ENCODE results near the gene LTB.
"Not testable (repeated sequence)": the region's sequence is repeated elsewhere in the genome, so short reads cannot be mapped to it uniquely, and the experiment has no call there.

LTB gene

DNA sequence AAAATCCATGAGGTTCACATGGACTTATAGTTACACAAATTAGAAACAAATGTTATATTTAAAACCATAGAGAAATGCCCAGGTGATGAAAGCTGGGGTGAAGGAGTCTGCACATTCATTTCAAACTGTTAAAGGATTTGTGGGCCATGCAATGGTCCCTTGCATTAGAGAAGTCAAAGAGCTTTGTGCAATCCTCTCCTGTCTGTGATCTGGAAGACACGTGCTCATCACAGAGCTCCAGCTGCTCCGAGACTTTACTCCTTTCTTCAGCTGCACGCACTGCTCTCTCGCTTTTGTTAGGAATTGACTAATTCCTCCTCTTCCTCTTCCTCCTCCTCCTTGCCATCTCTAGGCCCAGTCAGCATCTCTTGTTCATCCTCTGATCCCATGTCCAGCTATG is 28.7 kb upstream of the LTB start:
- no peak for DNase-seq
- in situ Hi-C loops (cut with HindIII; ENCODE audit: low pct_ligation_motif_present, low pct_unique_long_range_greater_than_20kb, low sequenced_read_pairs): no loop called here

DNA sequence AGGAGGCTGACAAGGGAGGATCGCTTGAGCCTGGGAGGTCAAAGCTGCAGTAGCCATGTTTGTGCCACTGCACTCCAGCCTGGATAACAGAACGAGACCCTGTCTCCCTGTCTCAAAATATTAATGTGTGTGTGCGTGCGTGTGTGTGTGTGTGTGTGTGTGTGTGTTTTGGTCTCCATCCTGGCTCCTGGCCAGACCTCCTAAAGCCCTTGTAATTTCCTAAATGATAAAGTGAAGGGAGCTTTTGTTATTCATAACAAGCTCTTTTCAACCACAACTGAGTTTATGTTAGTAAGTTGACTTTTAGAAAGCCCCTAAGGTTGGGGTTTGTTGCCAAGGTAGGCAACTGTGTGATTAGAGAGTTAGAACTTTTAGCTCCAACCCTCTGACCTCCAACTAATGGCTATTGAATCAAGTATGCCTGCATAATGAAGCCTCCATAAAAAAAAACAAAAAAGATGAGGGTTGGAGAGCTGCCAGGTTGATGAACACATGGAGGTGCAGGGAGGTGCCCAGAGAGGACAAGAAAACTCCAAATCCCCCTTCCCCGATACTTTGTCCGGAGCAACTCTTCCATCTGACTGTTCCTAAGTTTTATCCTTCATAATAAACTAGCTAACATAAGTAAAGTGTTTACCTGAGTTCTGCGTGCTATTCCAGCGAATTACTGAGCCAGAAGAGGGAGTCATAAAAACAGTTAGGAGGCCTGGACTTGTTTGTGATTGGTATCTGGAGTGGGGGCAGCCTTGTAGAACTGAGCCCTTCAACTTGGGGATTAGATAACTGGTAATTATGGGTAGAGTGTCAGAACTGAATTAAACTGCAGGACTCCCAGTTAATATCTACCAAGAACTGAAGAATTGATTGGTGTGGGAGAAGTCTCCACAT is 27.5 kb upstream of the LTB start:
- no peak for DNase-seq
- in situ Hi-C loops (cut with HindIII; ENCODE audit: low pct_ligation_motif_present, low pct_unique_long_range_greater_than_20kb, low sequenced_read_pairs): no loop called here

DNA sequence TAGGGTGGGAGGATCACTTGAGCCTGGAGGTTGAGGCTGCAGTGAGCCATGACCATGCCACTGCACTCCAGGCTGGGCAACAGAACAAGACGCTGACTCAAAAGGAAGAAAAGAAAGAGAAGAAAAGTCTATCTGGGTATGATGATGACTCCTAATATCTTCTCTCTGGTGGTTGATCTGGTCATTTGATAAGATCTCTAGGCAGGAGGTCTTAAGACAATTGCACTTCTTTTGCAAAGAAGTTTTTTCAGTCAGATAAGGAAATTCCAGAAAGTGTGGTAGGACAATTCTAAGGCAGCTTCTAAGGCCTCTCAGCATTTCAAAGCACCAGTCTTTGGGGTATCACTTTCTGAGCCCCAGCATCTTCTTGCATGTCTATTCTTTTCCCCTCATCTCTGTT is 25.1 kb upstream of the LTB start:
- in situ Hi-C loops (cut with HindIII; ENCODE audit: low pct_ligation_motif_present, low pct_unique_long_range_greater_than_20kb, low sequenced_read_pairs): no loop called here
- no peak for DNase-seq

DNA sequence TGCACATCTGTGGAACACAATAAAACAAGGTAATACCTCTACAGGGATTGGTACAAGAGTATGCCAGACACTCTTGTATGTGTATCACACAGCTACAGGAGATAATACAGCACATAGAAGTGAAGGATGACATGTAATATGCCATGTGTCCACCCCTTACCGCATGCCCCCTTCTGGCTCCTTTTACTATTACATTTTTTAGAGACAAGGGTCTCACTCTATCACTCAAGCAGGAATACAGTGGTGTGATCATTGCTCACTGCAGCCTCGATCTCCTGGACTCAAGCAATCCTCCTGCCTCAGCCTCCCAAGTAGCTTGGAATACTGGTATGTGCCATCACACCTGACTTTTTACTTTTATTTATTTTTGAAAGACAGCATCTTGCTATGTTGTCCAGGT is 14.8 kb upstream of the LTB start:
- in situ Hi-C loops (cut with HindIII; ENCODE audit: low pct_ligation_motif_present, low pct_unique_long_range_greater_than_20kb, low sequenced_read_pairs): no loop called here
- peak; percentile 41 for DNase-seq

DNA sequence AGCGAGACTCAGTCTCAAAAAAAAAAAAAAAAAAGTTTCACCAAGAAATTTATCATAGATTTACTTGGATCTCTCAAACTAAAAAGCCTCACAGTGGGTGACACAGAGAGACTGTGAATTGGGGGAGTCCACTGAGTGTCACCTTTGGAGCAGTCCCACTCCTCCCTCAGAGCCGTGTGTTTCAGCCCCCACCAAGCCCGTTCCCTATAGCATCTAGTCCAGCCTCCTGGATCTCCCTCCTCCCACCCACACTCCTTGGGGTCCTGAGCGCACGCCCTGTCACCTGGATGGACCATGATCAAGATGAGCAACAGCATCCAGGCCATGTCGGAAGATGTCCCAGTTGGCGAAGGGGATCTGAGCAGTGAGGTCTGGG is 10.2 kb upstream of the LTB start:
- DNase-seq: no peak
- in situ Hi-C loops (cut with HindIII; ENCODE audit: low pct_ligation_motif_present, low pct_unique_long_range_greater_than_20kb, low sequenced_read_pairs): no loop called here

DNA sequence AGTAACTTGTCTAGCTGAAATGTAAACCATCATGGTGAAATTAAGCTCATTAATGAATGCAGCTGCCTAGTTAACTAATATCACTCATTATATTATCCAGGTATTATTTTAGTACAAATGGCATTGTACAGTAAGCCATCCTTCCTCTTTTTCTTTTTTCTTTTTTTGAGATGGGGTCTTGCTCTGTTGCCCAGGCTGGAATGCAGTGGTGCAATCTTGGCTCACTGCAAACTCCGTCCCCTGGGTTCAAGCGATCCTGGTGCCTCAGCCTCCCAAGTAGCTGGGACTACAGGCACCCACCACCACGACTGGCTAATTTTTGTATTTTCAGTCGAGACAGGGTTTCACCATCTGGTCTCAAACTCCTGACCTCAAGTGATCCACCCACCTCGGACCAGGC is 8.5 kb upstream of the LTB start:
- in situ Hi-C loops (cut with HindIII; ENCODE audit: low pct_ligation_motif_present, low pct_unique_long_range_greater_than_20kb, low sequenced_read_pairs); DNase-seq: not testable (repeated sequence)

DNA sequence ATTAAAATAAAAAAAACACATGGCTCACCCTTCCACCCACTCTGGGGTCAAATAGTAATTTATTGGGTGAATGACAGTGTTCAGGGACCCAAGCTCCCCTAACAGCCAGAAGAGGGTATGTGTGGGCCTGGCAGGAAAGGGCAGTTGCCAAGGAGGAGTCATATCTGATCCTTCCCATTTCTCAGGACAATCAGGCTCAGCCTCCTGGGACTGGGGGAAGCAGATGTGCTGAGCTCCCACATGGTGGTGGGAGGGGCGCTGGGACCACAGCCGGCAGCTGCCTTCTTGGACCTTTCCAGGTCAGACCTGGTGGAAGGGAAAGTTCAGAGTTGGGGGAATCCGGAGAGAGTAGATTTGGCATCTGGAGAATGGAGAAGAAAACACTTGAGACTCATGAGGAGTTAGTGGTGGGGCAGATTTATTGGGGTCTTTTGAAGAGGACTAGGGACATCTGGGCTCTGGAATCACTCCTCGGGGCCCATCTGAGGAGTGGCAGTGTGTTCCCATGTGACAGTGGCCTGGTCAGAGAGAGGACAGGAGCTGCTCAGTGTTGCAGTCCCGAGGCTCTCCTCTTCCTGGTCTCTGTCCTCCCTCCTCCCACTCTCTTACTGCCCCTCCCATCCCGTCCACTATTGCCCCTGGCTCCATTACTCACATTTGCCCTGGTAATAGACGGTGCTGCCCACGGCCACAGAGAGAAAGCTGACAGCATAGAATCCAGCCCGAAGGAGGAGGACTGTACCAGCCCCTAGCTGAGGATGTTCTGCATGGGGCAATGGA is 6.8 kb upstream of the LTB start:
- in situ Hi-C loops (cut with HindIII; ENCODE audit: low pct_ligation_motif_present, low pct_unique_long_range_greater_than_20kb, low sequenced_read_pairs): no loop called here
- no peak for DNase-seq

DNA sequence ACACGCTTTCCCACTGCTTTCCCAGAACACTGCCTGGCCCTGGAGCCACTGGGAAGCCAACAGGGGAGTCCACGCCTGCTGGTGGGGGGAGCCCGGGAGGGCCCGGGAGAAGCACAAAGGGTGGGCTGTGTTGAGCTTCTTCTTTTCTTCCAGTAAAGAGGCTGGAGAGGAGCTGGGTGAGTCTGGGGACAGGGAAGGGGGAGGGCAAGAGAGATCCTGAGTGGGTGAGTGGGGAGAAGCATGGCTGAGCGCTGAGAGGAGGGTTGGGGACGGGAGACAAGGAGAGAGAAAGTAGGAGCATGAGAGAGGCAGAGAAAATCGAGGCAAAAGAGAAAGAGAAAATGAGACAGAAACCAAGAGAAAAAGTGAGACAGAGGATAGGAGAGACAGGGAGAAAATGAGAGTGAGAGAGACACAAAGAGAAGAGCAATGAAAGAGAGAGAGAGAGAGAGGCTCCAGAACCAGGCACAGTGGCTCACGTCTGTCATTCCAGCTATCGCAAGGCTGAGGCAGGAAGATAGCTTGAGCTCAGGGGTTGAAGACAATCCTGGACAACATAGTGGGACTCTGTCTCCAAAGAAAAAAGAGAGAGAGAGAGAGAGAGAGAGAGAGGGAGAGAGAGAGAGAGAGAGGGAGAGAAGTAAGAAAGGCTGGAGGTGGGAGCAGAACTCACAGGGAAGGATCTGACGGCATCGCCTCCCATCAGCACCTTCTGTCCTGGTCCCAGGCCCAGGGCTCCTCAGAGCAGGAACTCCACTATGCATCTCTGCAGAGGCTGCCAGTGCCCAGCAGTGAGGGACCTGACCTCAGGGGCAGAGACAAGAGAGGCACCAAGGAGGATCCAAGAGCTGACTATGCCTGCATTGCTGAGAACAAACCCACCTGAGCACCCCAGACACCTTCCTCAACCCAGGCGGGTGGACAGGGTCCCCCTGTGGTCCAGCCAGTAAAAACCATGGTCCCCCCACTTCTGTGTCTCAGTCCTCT is 5.9 kb upstream of the LTB start:
- in situ Hi-C loops (cut with HindIII; ENCODE audit: low pct_ligation_motif_present, low pct_unique_long_range_greater_than_20kb, low sequenced_read_pairs): no loop called here
- DNase-seq: no peak

DNA sequence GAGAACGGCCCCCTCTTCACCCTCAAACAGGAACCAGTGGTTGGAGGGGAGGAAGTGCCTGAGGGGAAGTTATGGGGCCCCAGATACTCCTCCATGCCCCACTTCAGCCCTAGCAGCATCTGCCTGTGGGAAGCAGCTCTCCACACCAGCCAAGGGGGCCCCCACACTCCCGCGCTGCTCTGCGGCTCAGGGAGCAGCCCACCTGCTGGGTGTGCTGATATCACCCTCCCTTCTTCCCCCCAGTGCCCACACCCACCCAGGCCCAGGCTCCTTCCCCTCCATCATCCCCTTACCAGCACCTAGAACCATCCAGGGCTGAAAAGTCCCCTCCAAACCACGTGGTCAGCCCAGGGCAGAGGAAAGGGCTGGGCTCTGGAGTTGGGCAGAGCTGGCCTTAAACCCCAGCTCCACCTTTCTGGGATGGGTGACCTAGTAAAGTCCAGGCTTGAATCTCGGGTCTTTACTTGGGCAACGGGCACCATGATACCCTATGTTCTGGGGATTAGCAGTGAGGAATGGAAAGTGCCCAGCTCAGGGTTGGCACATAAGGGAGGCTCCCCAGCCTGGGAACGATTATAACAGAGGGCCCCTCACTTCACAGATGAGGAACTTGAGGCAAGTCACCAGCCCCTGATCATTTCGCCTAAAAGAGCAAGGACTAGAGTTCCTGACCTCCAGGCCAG is 4.5 kb upstream of the LTB start:
- no peak for DNase-seq
- in situ Hi-C loops (cut with HindIII; ENCODE audit: low pct_ligation_motif_present, low pct_unique_long_range_greater_than_20kb, low sequenced_read_pairs): no loop called here

DNA sequence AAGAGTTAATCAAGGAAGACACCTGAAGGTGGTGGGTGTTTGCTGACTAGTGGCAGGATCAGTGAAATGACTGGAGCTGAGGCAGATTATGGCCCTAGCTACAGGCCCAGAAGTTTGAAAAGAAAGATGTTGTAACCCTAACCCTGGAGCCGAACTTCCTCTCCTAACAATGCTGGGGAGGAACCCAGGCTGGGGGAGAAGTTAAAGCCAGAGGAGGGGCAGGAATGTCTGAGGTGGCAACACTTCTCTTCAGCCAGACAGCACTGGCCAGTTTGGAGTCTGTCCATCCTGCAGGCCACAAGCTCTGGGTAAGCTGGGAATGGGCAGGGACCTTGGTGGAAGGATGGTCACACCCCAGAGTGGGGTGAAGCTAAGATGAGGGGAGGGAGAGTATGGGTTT is 3.8 kb upstream of the LTB start, which contains the start of gene LST1:
TSS of gene LST1 (plus strand) at position 270 of the 400 bp plus-strand sequence. CDS start 1,023 bp downstream, outside the sequence.
- in situ Hi-C loops (cut with HindIII; ENCODE audit: low pct_ligation_motif_present, low pct_unique_long_range_greater_than_20kb, low sequenced_read_pairs): no loop called here
- DNase-seq: no peak

DNA sequence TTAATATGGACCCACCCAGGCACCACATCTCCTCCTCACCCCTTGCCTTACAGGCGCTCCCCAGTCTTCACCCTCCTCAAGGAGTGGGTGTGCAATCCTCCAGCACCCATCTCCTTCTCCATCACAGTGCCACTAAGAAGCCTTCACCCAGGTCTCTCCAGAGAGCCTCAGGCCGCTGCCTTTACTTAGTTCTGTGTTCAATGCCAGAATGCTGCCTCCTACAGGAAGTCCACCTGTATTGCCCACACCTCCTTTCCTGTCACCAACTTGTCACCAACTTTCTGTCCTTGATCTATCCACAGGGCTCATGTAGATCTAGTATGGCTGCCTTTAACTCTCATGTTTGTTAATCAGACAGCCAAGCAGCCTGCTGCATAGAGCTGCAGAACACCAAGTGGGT is 3.3 kb upstream of the LTB start:
- DNase-seq: peak; percentile 38
- in situ Hi-C loops (cut with HindIII; ENCODE audit: low pct_ligation_motif_present, low pct_unique_long_range_greater_than_20kb, low sequenced_read_pairs): no loop called here

DNA sequence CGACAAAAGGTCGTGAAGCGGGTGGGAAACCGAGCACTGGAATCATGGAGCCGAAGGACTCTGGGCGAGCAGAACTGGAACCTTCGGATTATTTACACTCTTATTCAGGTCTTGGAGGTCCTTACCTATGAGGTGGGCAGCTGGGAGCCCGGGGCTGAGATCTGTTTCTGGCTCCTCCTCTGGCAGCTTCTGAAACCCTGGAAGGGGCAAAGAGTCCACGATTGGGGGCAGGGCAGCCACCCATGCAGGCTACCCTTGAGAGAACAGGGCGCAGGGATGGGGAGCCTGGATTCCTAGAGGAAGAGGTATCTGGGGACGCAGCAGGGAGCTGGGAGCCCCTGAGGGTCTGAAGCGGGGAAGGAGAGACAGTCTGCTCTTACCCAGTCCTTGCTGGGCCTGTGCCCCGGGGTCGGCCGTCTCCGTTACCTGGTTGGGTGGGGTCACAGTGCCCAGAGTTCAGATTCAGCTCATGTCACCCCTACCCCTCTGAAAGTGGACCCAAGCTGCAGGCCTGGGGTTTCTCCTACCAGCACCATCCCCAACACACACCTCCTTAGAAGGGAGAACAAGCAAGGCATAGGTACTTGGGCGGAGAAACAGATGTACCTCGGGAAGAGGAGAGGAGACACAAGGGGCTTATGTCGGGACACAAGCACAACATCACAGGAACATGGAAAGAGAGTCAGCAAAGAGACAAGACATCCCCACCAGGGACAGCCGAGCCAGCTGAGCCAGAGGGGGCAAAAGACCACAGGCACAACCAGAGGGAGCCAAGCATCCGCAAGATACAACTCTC is 592 bp downstream of the LTB start:
- DNase-seq: peak; percentile 7
- in situ Hi-C loops (cut with HindIII; ENCODE audit: low pct_ligation_motif_present, low pct_unique_long_range_greater_than_20kb, low sequenced_read_pairs): no loop called here

DNA sequence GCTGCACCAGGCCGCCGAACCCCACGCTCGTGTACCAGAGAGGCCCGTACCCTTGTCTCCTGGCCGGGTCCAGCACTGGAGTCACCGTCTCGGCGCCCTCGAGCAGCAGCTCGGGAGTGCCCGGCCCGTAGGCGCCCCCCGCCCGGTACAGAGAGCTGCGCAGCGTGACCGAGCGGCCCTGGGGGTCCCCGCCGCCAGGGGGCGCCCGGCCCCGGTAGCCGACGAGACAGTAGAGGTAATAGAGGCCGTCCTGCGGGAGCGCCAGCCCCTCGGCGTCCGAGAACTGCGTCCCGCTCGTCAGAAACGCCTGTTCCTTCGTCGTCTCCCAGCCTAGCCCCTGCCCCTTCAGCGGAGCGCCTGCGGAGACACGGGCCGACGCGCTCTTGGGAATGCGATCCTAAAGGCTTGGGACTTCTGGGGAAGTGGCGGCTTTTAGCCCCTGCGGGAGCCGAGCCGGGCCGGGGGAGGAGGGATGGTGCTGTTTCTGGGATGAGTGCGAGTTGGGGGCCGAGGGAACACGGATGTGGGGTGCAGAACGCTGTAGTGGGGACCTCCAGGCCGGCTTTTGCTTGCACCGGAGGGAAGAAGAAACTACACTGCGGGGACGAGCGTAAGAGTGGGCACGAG is 1.3 kb downstream of the LTB start:
- DNase-seq: peak; percentile 75
- in situ Hi-C loops (cut with HindIII; ENCODE audit: low pct_ligation_motif_present, low pct_unique_long_range_greater_than_20kb, low sequenced_read_pairs): no loop called here

DNA sequence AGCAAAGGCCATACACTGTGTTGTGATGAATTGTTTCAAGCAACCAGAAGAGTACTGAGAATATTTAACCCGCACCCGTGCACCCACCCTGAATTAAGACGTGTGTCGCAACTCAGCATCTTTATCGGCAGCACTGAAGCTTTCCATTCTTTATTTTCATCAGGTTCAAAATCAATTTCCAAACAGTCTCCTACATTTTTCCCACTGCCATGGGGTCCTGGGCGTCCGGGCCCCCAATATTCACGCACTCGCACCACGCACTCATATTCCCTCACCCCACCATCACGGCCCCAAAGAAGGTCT is 1.8 kb downstream of the LTB start:
- in situ Hi-C loops (cut with HindIII; ENCODE audit: low pct_ligation_motif_present, low pct_unique_long_range_greater_than_20kb, low sequenced_read_pairs): no loop called here
- no peak for DNase-seq

DNA sequence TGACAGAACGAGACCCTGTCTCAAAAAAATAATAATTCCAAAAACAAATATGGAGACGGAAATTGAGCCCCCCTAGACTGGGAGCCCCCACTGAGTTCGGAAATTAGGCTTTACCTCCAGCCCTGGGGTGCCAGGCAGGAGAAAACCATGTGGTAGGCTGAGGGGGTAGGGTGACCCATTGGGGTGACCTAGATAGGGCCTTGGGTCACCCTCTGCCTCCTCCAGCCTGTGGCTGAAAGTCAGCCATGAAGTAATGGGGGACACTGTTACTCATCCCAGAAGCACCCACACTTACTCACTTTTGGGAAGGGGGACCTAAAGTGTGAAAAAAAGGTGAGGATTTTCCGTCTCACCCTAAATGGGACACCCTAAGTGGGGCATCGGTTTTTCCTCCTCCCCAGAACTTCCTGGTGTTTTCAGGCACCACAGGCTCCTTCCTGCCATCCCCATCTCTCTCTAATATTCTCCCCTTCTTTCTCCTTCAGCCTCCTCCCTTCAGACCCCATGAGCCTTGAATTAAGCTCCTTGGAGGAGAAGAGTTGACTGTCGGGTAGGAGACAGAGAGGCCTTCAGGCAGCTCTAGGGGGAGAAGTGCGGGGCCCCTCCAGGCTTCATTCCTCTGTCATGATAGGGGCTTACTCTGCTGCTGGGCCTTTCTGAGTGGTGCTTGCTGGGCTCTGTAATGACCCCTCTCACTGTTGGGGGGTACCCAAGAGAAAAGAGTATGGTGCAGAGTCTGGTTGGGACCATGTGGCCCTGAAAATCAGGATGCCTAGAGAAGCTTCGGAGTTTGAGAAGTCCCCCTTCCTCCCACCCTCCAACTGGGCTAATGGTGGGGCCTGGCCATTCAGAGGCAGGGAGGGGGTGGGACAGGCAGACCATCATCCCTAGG is 2.4 kb downstream of the LTB start:
- no peak for DNase-seq
- in situ Hi-C loops (cut with HindIII; ENCODE audit: low pct_ligation_motif_present, low pct_unique_long_range_greater_than_20kb, low sequenced_read_pairs): no loop called here

DNA sequence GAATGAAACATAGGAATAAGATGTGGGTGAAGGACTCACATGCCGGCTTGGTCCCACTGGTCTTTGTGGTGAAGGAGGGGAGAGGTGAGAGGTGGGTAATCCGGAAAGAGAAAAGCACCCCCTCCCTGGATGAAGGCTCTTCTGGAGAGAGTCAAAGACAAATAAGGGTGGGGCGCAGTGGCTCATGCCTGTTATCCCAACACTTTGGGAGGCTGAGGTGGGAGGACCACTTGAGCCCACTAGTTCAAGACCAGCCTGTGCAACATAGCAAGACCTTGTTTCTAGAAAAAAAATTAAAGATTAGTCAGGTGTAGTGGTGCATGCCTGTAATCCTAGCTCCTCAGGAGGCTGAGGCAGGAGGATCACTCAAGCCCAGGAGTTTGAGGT is 3.1 kb downstream of the LTB start:
- no peak for DNase-seq
- in situ Hi-C loops (cut with HindIII; ENCODE audit: low pct_ligation_motif_present, low pct_unique_long_range_greater_than_20kb, low sequenced_read_pairs): no loop called here
